PC-9 (cell line): ENCODE data around the gene CARS1. TPM values are rescaled to one million over a fixed set of nuclear protein-coding genes. Genes with fewer than 3 reads are reported as not detected.

Source experiments
- BruUV-seq: library from RNA; stranded (reverse); fragments of 400-500 nt; replicated peaks from 2 replicates; lab custom pipeline; 2021; lab: Mats Ljungman, UMichigan
- CTCF ChIA-PET: fragments of 300-600 bp; sonication (Branson Sonifier 250); formaldehyde crosslinking; loops from one replicate; lab custom pipeline; 2022; ENCODE audit warnings: antibody characterized with exemption; lab: Charles Lee
- POLR2A ChIA-PET: fragments of 300-600 bp; sonication (Branson Sonifier 250); formaldehyde crosslinking; loops from one replicate; lab custom pipeline; 2022; ENCODE audit warnings: antibody characterized with exemption; ENCODE audit not compliant: unreplicated experiment; lab: Charles Lee
- DNase-seq, 2 experiments: peaks; one replicate each; pipeline versions ENCODE4 v3.0.0 to v3.0.0-alpha.2; 2015 to 2022; ENCODE audit warnings: mixed read lengths in 1 of 2
- H2AFZ ChIP-seq: fragments of 200-600 bp; sonication (generic); 2 replicates; pipeline ENCODE4 v1.8.1; 2017; ENCODE audit warnings: antibody characterized with exemption
- H3F3A ChIP-seq: fragments of 200-600 bp; sonication (generic); 2 replicates; pipeline ENCODE4 v1.8.1; 2017; ENCODE audit warnings: antibody characterized with exemption, mild to moderate bottlenecking, low read depth; ENCODE audit not compliant: insufficient read depth
- H3K27ac ChIP-seq: fragments of 200-600 bp; sonication (generic); 2 replicates; pipeline ENCODE4 v1.6.1; 2016; ENCODE audit warnings: mixed run types
- H3K27me3 ChIP-seq: fragments of 200-600 bp; sonication (generic); 2 replicates; pipeline ENCODE4 v1.6.1; 2016; ENCODE audit warnings: low read depth, mixed run types; ENCODE audit not compliant: insufficient read depth
- H3K36me3 ChIP-seq: fragments of 200-600 bp; sonication (generic); 2 replicates; pipeline ENCODE4 v1.6.1; 2016; ENCODE audit warnings: low read depth, mixed run types
- H3K4me1 ChIP-seq: fragments of 200-600 bp; sonication (generic); replicated peaks from 2 replicates; pipeline ENCODE4 v1.6.1; 2016; ENCODE audit warnings: mixed run types; ENCODE audit not compliant: insufficient read depth
- H3K4me2 ChIP-seq: fragments of 200-600 bp; sonication (generic); 2 replicates; pipeline ENCODE4 v1.6.1; 2017; ENCODE audit warnings: mixed run types
- H3K4me3 ChIP-seq: fragments of 200-600 bp; sonication (generic); 2 replicates; pipeline ENCODE4 v1.6.1; 2016; ENCODE audit warnings: mixed run types
- H3K79me2 ChIP-seq: fragments of 200-600 bp; sonication (generic); 2 replicates; pipeline ENCODE4 v1.6.1; 2017; ENCODE audit warnings: low read depth, mixed run types
- H3K9me2 ChIP-seq: fragments of 200-600 bp; sonication (generic); 2 replicates; pipeline ENCODE4 v1.8.1; 2017; ENCODE audit warnings: mild to moderate bottlenecking; ENCODE audit not compliant: insufficient read depth
- H3K9me3 ChIP-seq: fragments of 200-600 bp; sonication (generic); 2 replicates; pipeline ENCODE4 v1.8.1; 2016; ENCODE audit warnings: low read depth; ENCODE audit not compliant: insufficient read depth
- H4K20me1 ChIP-seq: fragments of 200-600 bp; sonication (generic); 2 replicates; pipeline ENCODE4 v1.8.1; 2017; ENCODE audit not compliant: insufficient read depth
- CTCF ChIP-seq: fragments of 200-600 bp; sonication (generic); conservative IDR thresholded peaks from 2 replicates; pipeline ENCODE4 v1.6.1; 2017; ENCODE audit warnings: mixed run types, antibody characterized with exemption, mild to moderate bottlenecking, moderate library complexity
- EZH2 ChIP-seq: fragments of 200-600 bp; sonication (generic); IDR thresholded peaks from 2 replicates; pipeline ENCODE4 v1.8.0; 2017; ENCODE audit warnings: antibody characterized with exemption, low read depth
- intact Hi-C: fragments of 100-400 bp; cut with micrococcal nuclease; formaldehyde crosslinking; loops from one replicate; pipeline ENCODE4 v1.10.0; 2022; ENCODE audit not compliant: unreplicated experiment
- total RNA-seq: library from RNA; stranded (reverse); gene quantifications from 2 replicates; pipeline ENCODE4 v1.2.3, GENCODE V29; 2021

CARS1 gene
- total RNA-seq, 1 experiment from 2014 or later: 78.8 TPM

GRCh38 chr11:3060436-3061025 lies 3.3 kb upstream of the CARS1 start:
- H3K36me3 ChIP-seq: no peaks in the 10 kb centered on the region
- H3K9me2 ChIP-seq: no peaks in the 10 kb centered on the region
- intact Hi-C loops: no loop called here
- H3K4me1 ChIP-seq: peaks cover 23% of the 10 kb centered on the region
- H3K79me2 ChIP-seq: peaks cover 16% of the 10 kb centered on the region
- TF ChIP-seq EZH2 (no peak), CTCF (no peak)
- H3F3A ChIP-seq: peaks cover 17% of the 10 kb centered on the region; the same call in 1 of the 2 replicates
- no peak overlapping the region for H3K4me2 ChIP-seq
- no peak overlapping the region for H2AFZ ChIP-seq
- CTCF ChIA-PET: no interaction called here
- peaks cover 7% of the 10 kb centered on the region; the same call in 1 of the 2 replicates for H4K20me1 ChIP-seq
- no peak overlapping the region for H3K4me3 ChIP-seq
- no peaks in the 10 kb centered on the region for H3K27me3 ChIP-seq
- no peak for DNase-seq
- H3K27ac ChIP-seq: no peak overlapping the region
- H3K9me3 ChIP-seq: no peaks in the 10 kb centered on the region
- no TSS peak for BruUV-seq
- POLR2A ChIA-PET: no interaction called here

- Histone ChIP-seq H3F3A (peaks cover 17% of the 10 kb centered on the region; the same call in 1 of the 2 replicates), H3K27ac (peak overlapping the region; percentile 46), H3K79me2 (peaks cover 31% of the 10 kb centered on the region), H3K4me1 (peaks cover 24% of the 10 kb centered on the region), H4K20me1 (peaks cover 21% of the 10 kb centered on the region), H3K9me3 (no peaks in the 10 kb centered on the region), H3K4me2 (peak overlapping the region; percentile 61), H3K4me3 (no peak overlapping the region), H2AFZ (0 out of 2 replicates have a peak overlapping the region, but pooled peaks have one; percentile 39), H3K36me3 (0 out of 2 replicates have a peak, but pooled peaks cover 4% of the 10 kb centered on the region), H3K27me3 (no peaks in the 10 kb centered on the region), H3K9me2 (no peaks in the 10 kb centered on the region)
- no TSS peak for BruUV-seq
- POLR2A ChIA-PET: no interaction called here
- intact Hi-C loops: loop anchor here (5.0 kb wide), 1 partner anchor 33 kb away; no protein-coding TSS in a partner anchor
- TF ChIP-seq CTCF (no peak), EZH2 (no peak)
- CTCF ChIA-PET: interaction anchor here (0.7 to 1.0 kb wide), 2 partner anchors 33 to 880 kb away, joined by 4 read pairs; no protein-coding TSS in a partner anchor
- DNase-seq: peak; percentile 70 to 81
These were observed 1.8 kb upstream of the CARS1 start for GRCh38 chr11:3058753-3059664.

GRCh38 chr11:3056296-3057068 lies 741 bp downstream of the CARS1 start:
- no TSS peak for BruUV-seq
- Histone ChIP-seq H3K27ac (peak overlapping the region; percentile 46; the same call in 1 of the 2 replicates), H3K4me3 (peak overlapping the region; percentile 70), H3K4me1 (peaks cover 24% of the 10 kb centered on the region), H3K36me3 (0 out of 2 replicates have a peak, but pooled peaks cover 4% of the 10 kb centered on the region), H3K9me3 (no peaks in the 10 kb centered on the region), H3F3A (peaks cover 17% of the 10 kb centered on the region; the same call in 1 of the 2 replicates), H3K79me2 (peaks cover 52% of the 10 kb centered on the region), H3K27me3 (no peaks in the 10 kb centered on the region), H3K4me2 (peak overlapping the region; percentile 90), H4K20me1 (peaks cover 42% of the 10 kb centered on the region), H3K9me2 (no peaks in the 10 kb centered on the region), H2AFZ (0 out of 2 replicates have a peak overlapping the region, but pooled peaks have one; percentile 28)
- intact Hi-C loops: loop anchor here (5.0 kb wide), 1 partner anchor 36 kb away; no protein-coding TSS in a partner anchor
- DNase-seq: no peak
- TF ChIP-seq EZH2 (no peak), CTCF (no peak)
- ChIA-PET CTCF (no interaction called here), POLR2A (no interaction called here)
